GM12878 (cell line): ENCODE data around the gene SENP7. TPM values are rescaled to one million over a fixed set of nuclear protein-coding genes. Genes with fewer than 3 reads are reported as not detected.

Source experiments
- ATAC-seq: fragments of 200-7000 bp; cut with Tn5 transposase; 3 replicates; pipeline ENCODE4 v1.9.1; 2020; ENCODE audit warnings: mild to moderate bottlenecking, moderate library complexity
- BruUV-seq: library from RNA; stranded (reverse); fragments of 400-500 nt; replicated peaks from 2 replicates; lab custom pipeline; 2021; lab: Mats Ljungman, UMichigan
- CTCF ChIA-PET: fragments of 300-600 bp; sonication (Branson Sonifier 250); formaldehyde crosslinking; extraction: SDS; loops from one replicate; lab custom pipeline; 2021; ENCODE audit warnings: inconsistent platforms; lab: Yijun Ruan, JAX
- POLR2A ChIA-PET: fragments of 350-600 bp; formaldehyde crosslinking; extraction: SDS; loops from one replicate; lab custom pipeline; 2021; ENCODE audit warnings: inconsistent platforms; lab: Charles Lee
- RAD21 ChIA-PET: fragments of 300-600 bp; sonication (Branson Sonifier 250); formaldehyde crosslinking; loops from one replicate; lab custom pipeline; 2023; ENCODE audit warnings: antibody characterized with exemption; ENCODE audit not compliant: unreplicated experiment; lab: Charles Lee
- SMC1A ChIA-PET: fragments of 300-600 bp; sonication (Branson Sonifier 250); formaldehyde crosslinking; loops from one replicate; lab custom pipeline; 2023; ENCODE audit not compliant: unreplicated experiment, uncharacterized antibody; lab: Charles Lee
- DNase-seq: peaks from one replicate; pipeline ENCODE4 v3.0.0-alpha.2; 2011; ENCODE audit warnings: low read depth, low spot score
- FAIRE-seq: peaks from 3 replicates; lab custom pipeline; 2011; peaks lifted over from hg19 to GRCh38; lab: Jason Lieb, UNC
- H2AFZ ChIP-seq: 2 replicates; pipeline ENCODE4 v1.6.0; 2011; ENCODE audit warnings: low read depth, low read length, control low read depth; ENCODE audit not compliant: control insufficient read depth
- H3K27ac ChIP-seq: 2 replicates; pipeline ENCODE4 v1.5.1; 2011; ENCODE audit warnings: control low read depth; ENCODE audit not compliant: control insufficient read depth, insufficient read depth
- H3K27me3 ChIP-seq, 2 experiments: replicated peaks in 1 of 2; 2 replicates each; pipeline versions ENCODE4 v1.6.0 to v1.6.1; 2011; ENCODE audit warnings: low read length in 1 of 2; ENCODE audit not compliant: control insufficient read depth in 2 of 2, insufficient read depth in 2 of 2
- H3K36me3 ChIP-seq, 2 experiments: 2 replicates each; pipeline ENCODE4 v1.5.1; 2011; ENCODE audit warnings: low read length in 1 of 2; ENCODE audit not compliant: control insufficient read depth in 2 of 2, insufficient read depth in 2 of 2
- H3K4me1 ChIP-seq: 2 replicates; pipeline ENCODE4 v1.6.1; 2011; ENCODE audit warnings: mild to moderate bottlenecking, low read length, moderate library complexity, mixed read lengths; ENCODE audit not compliant: control insufficient read depth, insufficient read depth
- H3K4me2 ChIP-seq: 2 replicates; pipeline ENCODE4 v1.6.0; 2011; ENCODE audit warnings: control low read depth; ENCODE audit not compliant: control insufficient read depth, insufficient read depth
- H3K4me3 ChIP-seq: fragments of 200-600 bp; sonication (generic); 2 replicates; pipeline ENCODE4 v1.5.1; 2016
- H3K79me2 ChIP-seq: 2 replicates; pipeline ENCODE4 v1.6.0; 2011; ENCODE audit warnings: low read length; ENCODE audit not compliant: control insufficient read depth, insufficient read depth
- H3K9ac ChIP-seq: 2 replicates; pipeline ENCODE4 v1.8.0; 2011; ENCODE audit warnings: low read length, control low read depth, mixed read lengths; ENCODE audit not compliant: control insufficient read depth, insufficient read depth
- H3K9me3 ChIP-seq: replicated peaks from 3 replicates; pipeline ENCODE4 v1.5.1; 2011; ENCODE audit warnings: mild to moderate bottlenecking, low read length; ENCODE audit not compliant: control insufficient read depth, insufficient read depth
- H4K20me1 ChIP-seq: 2 replicates; pipeline ENCODE4 v1.6.0; 2011; ENCODE audit not compliant: control insufficient read depth, insufficient read depth
- ATF7 ChIP-seq: fragments of 450-650 bp; IDR thresholded peaks from 2 replicates; pipeline ENCODE4 v1.6.1; 2016; ENCODE audit warnings: low read depth, mild to moderate bottlenecking
- BRCA1 ChIP-seq: IDR thresholded peaks from 2 replicates; pipeline ENCODE4 v1.6.1; 2011; ENCODE audit warnings: low read depth, low read length, improper control_type of control experiment
- CHD1 ChIP-seq: IDR thresholded peaks from 2 replicates; pipeline ENCODE4 v1.6.1; 2012; ENCODE audit warnings: low read depth, low read length, improper control_type of control experiment
- EP300 ChIP-seq, 2 experiments: fragments of 150-350 bp in 1 of 2; IDR thresholded peaks; 2 replicates each; pipeline ENCODE4 v1.6.1; 2011 to 2012; ENCODE audit warnings: low read depth in 2 of 2, low read length in 2 of 2, borderline replicate concordance in 1 of 2, improper control_type of control experiment in 1 of 2, inconsistent platforms in 1 of 2; ENCODE audit not compliant: control insufficient read depth in 1 of 2
- HDAC2 ChIP-seq: fragments of 200-600 bp; sonication (generic); IDR thresholded peaks from 2 replicates; pipeline ENCODE4 v1.6.1; 2017
- MTA3 ChIP-seq: IDR thresholded peaks from 2 replicates; pipeline ENCODE4 v1.6.1; 2012; ENCODE audit warnings: low read length, inconsistent platforms, borderline replicate concordance
- NFIC ChIP-seq: IDR thresholded peaks from 2 replicates; pipeline ENCODE4 v1.6.1; 2012; ENCODE audit warnings: low read depth, mild to moderate bottlenecking, inconsistent platforms, low read length, moderate library complexity
- PBX3 ChIP-seq: IDR thresholded peaks from 2 replicates; pipeline ENCODE4 v1.6.1; 2011; ENCODE audit warnings: mild to moderate bottlenecking, low read depth, low read length, moderate library complexity; ENCODE audit not compliant: insufficient replicate concordance
- PRDM15 ChIP-seq: fragments of 450-650 bp; formaldehyde crosslinking; IDR thresholded peaks from 2 replicates; pipeline ENCODE4 v1.4.0; 2020; ENCODE audit warnings: mild to moderate bottlenecking, moderate library complexity
- SIX5 ChIP-seq: IDR thresholded peaks from 2 replicates; pipeline ENCODE4 v1.6.1; 2011; ENCODE audit warnings: mild to moderate bottlenecking, low read depth, low read length, moderate library complexity; ENCODE audit not compliant: severe bottlenecking
- SREBF2 ChIP-seq: IDR thresholded peaks from 2 replicates; pipeline ENCODE4 v1.6.1; 2012; ENCODE audit warnings: mild to moderate bottlenecking, low read length
- TCF7 ChIP-seq: IDR thresholded peaks from 2 replicates; pipeline ENCODE4 v1.6.1; 2014; ENCODE audit warnings: antibody characterized with exemption, borderline replicate concordance
- WGBS: methylation state at CpG from one replicate; pipeline ENCODE4 v1.1.6; 2016; ENCODE audit warnings: low lambda C conversion rate; ENCODE audit not compliant: insufficient replicate concordance, insufficient coverage; ENCODE audit errors: missing lambda C conversion rate; 5-methylcytosine and 5-hydroxymethylcytosine counted together
- in situ Hi-C: fragments of 300-500 bp; cut with MboI; formaldehyde crosslinking; loops from 9 replicates; pipeline ENCODE4 v1.14.3; 2018; ENCODE audit warnings: mixed read lengths
- intact Hi-C: fragments of 100-400 bp; cut with micrococcal nuclease; formaldehyde crosslinking; loops from one replicate; pipeline ENCODE4 v1.14.2; 2022; ENCODE audit not compliant: unreplicated experiment
- polyA plus RNA-seq, 11 experiments: library from polyadenylated mRNA; depleted of rRNA in 4 of 11; unstranded in 6 of 11; stranded (reverse) in 5 of 11; fragments of >200 nt; fragmentation: Nextera tagmentation in 4 of 11; fragmentation: Illumina TruSeq in 1 of 11; extraction: Ambion mirVana in 4 of 11; extraction: Trizol in 1 of 11; gene quantifications; 1 replicate in 1 of 11; 2 replicates in 10 of 11; pipeline versions ENCODE4 v1.2.1 to v1.2.3, GENCODE V29; 2011 to 2016; ENCODE audit warnings: inconsistent platforms in 2 of 11, missing spikeins in 2 of 11, low read depth in 1 of 11
- total RNA-seq, 4 experiments: library from RNA; depleted of rRNA in 3 of 4; stranded (reverse); fragments of >200 nt in 3 of 4; fragmentation: Illumina TruSeq in 1 of 4; extraction: Trizol in 1 of 4; gene quantifications; 2 replicates each; pipeline versions ENCODE4 v1.2.1 to v1.2.3, GENCODE V29; 2013 to 2021

The SENP7 gene
- total and polyA plus RNA-seq, 10 of the 15 experiments (the other 5 are each of a cell fraction or from before 2014, with no cell fraction given), result 2.6 to 14.7 (median 8.3) TPM

- FAIRE-seq, result no peak
- no peak overlapping the region for H3K4me2 ChIP-seq
- BruUV-seq, result no TSS peak
Observed at GRCh38 chr3:101478980-101479379, 34.0 kb downstream of the SENP7 start.

More at GRCh38 chr3:101478980-101479379, 34.0 kb downstream of the SENP7 start:
- Histone ChIP-seq H4K20me1 (no peaks in the 10 kb centered on the region), H3K9ac (no peak overlapping the region), H3K27ac (no peak overlapping the region), H3K4me3 (no peak overlapping the region), H3K36me3 (no peaks in the 10 kb centered on the region), H2AFZ (no peak overlapping the region), H3K9me3 (no peaks in the 10 kb centered on the region; the same call in 2 of the 3 replicates), H3K4me1 (no peaks in the 10 kb centered on the region), H3K27me3 (no peaks in the 10 kb centered on the region), H3K79me2 (no peaks in the 10 kb centered on the region)
- ChIA-PET POLR2A (no interaction called here), SMC1A (interaction anchor here (0.6 kb wide), 1 partner anchor 283 kb away, joined by 4 read pairs; no protein-coding TSS in a partner anchor), RAD21 (no interaction called here), CTCF (no interaction called here)
- 55% methylated on average over 3 of the region's 3 CpGs for WGBS
- TF ChIP-seq HDAC2 (no peak), CHD1 (no peak), TCF7 (no peak), NFIC (no peak), SIX5 (no peak), BRCA1 (no peak), ATF7 (no peak), MTA3 (no peak), PBX3 (no peak), PRDM15 (CRISPR knock-in tag) (no peak), SREBF2 (no peak), EP300 (IDR thresholded peaks at IDR 0.05; ENCODE audit: borderline replicate concordance in 1 of 2, control insufficient read depth in 1 of 2, low read depth in 2 of 2, low read length in 2 of 2) (no peak)
- in situ Hi-C loops (no loop called here), intact Hi-C loops (no loop called here)
- ATAC-seq, result no peak
- DNase-seq, result no peak
